GM10266 (cell line): ENCODE results near the gene ERC1.

Source experiments
- DNase-seq: peaks from one replicate; pipeline ENCODE4 v3.0.0; 2012; ENCODE audit errors: extremely low spot score
- CTCF ChIP-seq: IDR thresholded peaks from 2 replicates; pipeline ENCODE4 v1.5.1; 2012; ENCODE audit warnings: mild to moderate bottlenecking, low read depth; ENCODE audit not compliant: control insufficient read depth, insufficient read depth; ENCODE audit errors: missing control alignments

The ERC1 gene

GRCh38 chr12:1501695-1502378 lies 510.8 kb downstream of the ERC1 start:
- TF ChIP-seq CTCF = no peak
- DNase-seq = no peak

- DNase-seq = no peak
- TF ChIP-seq CTCF = no peak
These were observed 511.3 kb downstream of the ERC1 start for GRCh38 chr12:1502379-1502720.

- no peak for DNase-seq
- TF ChIP-seq CTCF = no peak
These were observed 511.8 kb downstream of the ERC1 start for GRCh38 chr12:1502831-1503230.

DNA sequence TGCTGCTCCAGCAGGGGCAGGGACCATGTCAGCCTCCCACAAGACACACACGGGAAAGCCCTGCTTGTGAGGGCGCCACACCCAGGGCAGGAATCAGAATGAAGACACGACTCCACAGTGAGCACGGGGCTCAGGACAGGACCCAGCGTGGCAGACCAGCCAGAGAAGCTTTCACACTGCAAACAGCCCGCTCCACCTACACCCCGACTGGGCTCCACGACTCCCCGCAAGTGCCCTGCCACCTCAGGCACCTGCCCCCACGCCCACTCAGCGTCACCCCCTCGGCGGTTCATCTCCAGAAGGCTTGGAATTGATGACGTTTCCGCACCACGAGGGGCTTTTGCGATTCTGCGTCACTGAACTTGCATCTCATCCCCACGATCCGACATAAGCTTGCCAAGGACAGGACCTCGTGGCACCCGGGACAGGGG lies 512.3 kb downstream of the ERC1 start:
- no peak for TF ChIP-seq CTCF
- no peak for DNase-seq

- TF ChIP-seq CTCF = no peak
- no peak for DNase-seq
These were observed 513.4 kb downstream of the ERC1 start for GRCh38 chr12:1504304-1504894.

DNA sequence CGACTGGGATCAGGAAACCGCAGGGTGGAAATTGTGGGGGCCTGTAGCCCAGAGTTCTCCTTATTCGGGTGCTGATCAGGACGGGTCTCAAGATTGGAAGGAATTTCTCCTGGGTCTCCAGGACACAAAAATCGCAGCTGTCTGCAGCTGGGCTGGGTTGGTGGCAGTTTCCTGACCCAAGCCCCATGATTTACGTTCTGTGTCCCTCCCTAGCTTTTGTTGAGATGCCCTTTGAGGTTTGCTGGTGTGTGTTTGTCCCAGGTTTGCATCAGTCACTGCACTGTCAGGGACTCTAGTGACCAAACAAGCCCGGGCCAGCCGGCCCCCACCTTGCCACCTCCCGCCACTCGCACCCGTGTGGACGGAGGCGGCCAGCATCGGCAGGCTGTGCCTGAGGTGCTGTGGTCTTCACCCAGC lies 513.9 kb downstream of the ERC1 start:
- no peak for DNase-seq
- TF ChIP-seq CTCF = no peak

DNA sequence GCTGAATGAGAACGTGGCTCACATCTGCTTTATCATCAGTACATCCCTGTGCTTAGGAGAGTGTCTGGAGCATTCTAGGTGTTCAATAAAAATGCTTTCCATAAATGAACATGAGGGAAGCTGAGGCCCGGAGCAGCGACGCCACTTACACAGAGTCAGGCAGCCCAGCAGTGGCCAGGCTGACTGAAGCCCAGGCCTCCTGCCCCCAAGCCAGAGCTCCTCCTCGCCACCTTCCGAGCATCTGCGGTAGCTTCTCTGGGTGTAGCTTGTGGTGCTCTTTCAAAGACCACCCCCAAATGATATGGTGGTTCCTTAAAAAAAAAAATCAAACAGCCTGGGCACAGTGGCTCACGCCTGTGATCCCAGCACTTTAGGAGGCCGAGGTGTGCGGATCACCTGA lies 514.6 kb downstream of the ERC1 start:
- no peak for TF ChIP-seq CTCF

More for the DNA sequence above, 514.6 kb downstream of the ERC1 start:
- DNase-seq = no peak
